HUES48 (cell line): ENCODE measurements around the gene RDH14.

Source experiments
- H3K27ac ChIP-seq: one replicate; pipeline ENCODE4 v1.7.0; 2013; ENCODE audit warnings: low read depth, low read length, inconsistent platforms
- H3K27me3 ChIP-seq: 2 replicates; pipeline ENCODE4 v1.6.1; 2013; ENCODE audit warnings: mild to moderate bottlenecking, low read length; ENCODE audit not compliant: control insufficient read depth, insufficient read depth
- H3K36me3 ChIP-seq: 2 replicates; pipeline ENCODE4 v1.6.1; 2013; ENCODE audit warnings: low read length; ENCODE audit not compliant: control insufficient read depth, insufficient read depth
- H3K4me1 ChIP-seq: 2 replicates; pipeline ENCODE4 v1.6.1; 2013; ENCODE audit warnings: mild to moderate bottlenecking, low read length; ENCODE audit not compliant: control insufficient read depth, insufficient read depth
- H3K4me3 ChIP-seq: 2 replicates; pipeline ENCODE4 v1.5.1; 2013; ENCODE audit warnings: mild to moderate bottlenecking, low read depth, low read length
- H3K9ac ChIP-seq: 2 replicates; pipeline ENCODE4 v1.6.1; 2013; ENCODE audit warnings: mild to moderate bottlenecking, low read depth, low read length, moderate library complexity
- H3K9me3 ChIP-seq: 2 replicates; pipeline ENCODE4 v1.6.1; 2013; ENCODE audit warnings: low read length; ENCODE audit not compliant: control insufficient read depth, insufficient read depth

The RDH14 gene

GRCh38 chr2:18596993-18597392, 36.5 kb upstream of the RDH14 start:
- Histone ChIP-seq H3K4me1 (no peaks in the 10 kb centered on the region), H3K4me3 (no peak overlapping the region), H3K27ac (no peak overlapping the region)

GRCh38 chr2:18593496-18593895, 33.0 kb upstream of the RDH14 start:
- Histone ChIP-seq H3K4me3 (no peak overlapping the region), H3K36me3 (no peaks in the 10 kb centered on the region), H3K9me3 (no peaks in the 10 kb centered on the region)

More at GRCh38 chr2:18596993-18597392, 36.5 kb upstream of the RDH14 start:
- no peaks in the 10 kb centered on the region for H3K27me3 ChIP-seq
- no peak overlapping the region for H3K9ac ChIP-seq
- H3K36me3 ChIP-seq: no peaks in the 10 kb centered on the region
- no peaks in the 10 kb centered on the region for H3K9me3 ChIP-seq

DNA sequence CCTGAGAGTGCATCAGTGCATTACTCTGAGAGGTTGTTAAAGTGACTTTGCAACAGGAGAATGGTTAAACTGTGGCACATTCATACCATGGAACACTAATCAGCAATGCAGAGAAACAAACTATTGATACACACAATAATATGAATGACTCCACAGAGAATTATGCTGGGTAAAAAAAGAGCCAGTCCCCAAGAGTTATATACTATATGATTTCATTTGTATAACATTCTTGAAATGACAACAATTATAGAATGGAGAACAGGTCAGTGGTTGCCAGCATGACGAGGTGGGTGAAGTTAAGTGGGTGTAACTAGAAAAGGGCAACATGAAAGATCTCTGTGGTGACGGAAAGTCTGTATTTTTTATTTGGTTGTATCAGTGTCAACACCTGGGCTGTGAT, 31.9 kb upstream of the RDH14 start:
- no peaks in the 10 kb centered on the region for H3K4me1 ChIP-seq
- no peak overlapping the region for H3K27ac ChIP-seq
- H3K36me3 ChIP-seq: no peaks in the 10 kb centered on the region
- H3K9ac ChIP-seq: no peak overlapping the region
- H3K4me3 ChIP-seq: no peak overlapping the region
- no peaks in the 10 kb centered on the region for H3K9me3 ChIP-seq
- no peaks in the 10 kb centered on the region for H3K27me3 ChIP-seq

More at GRCh38 chr2:18593496-18593895, 33.0 kb upstream of the RDH14 start:
- H3K27ac ChIP-seq: no peak overlapping the region
- no peak overlapping the region for H3K9ac ChIP-seq
- no peaks in the 10 kb centered on the region for H3K27me3 ChIP-seq
- H3K4me1 ChIP-seq: no peaks in the 10 kb centered on the region

- Histone ChIP-seq H3K9ac (no peak within 1 kb of the TSS), H3K36me3 (no peaks in the 10 kb centered on the region), H3K27me3 (no peaks in the 10 kb centered on the region), H3K4me1 (no peaks in the 10 kb centered on the region), H3K27ac (no peak within 1 kb of the TSS), H3K4me3 (no peak within 1 kb of the TSS), H3K9me3 (no peaks in the 10 kb centered on the region)
Measured at GRCh38 chr2:18589354-18589753, 28.9 kb upstream of the RDH14 start, which contains the start of gene NT5C1B. Gene NT5C1B, minus strand, starts transcription at chr2:18589569. Its CDS starts 101 bp downstream, at chr2:18589468.

DNA sequence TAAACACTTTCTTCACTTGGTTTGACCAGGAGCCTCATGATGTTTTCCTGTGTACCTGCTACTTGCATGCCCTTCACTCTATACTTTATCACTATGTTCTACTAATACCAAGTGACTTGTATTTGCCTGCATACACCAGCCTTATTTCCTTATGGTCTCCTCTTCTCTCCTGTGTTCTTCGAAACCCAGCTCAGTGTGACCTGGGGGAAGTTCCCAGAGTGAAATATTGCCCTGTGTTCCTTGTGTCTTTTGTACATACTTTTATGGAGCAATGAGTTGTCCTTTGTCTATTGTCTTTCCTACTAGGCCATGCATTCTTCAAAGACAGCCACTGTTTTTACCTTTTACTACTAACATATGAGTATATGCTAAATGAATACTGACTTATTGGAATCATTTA, 28.3 kb upstream of the RDH14 start:
- Histone ChIP-seq H3K9me3 (no peaks in the 10 kb centered on the region), H3K27me3 (no peaks in the 10 kb centered on the region), H3K27ac (no peak overlapping the region), H3K9ac (no peak overlapping the region), H3K36me3 (no peaks in the 10 kb centered on the region), H3K4me3 (no peak overlapping the region), H3K4me1 (no peaks in the 10 kb centered on the region)

GRCh38 chr2:18588049-18588448, 27.6 kb upstream of the RDH14 start:
- Histone ChIP-seq H3K9ac (no peak overlapping the region), H3K36me3 (no peaks in the 10 kb centered on the region), H3K27me3 (no peaks in the 10 kb centered on the region), H3K4me3 (no peak overlapping the region), H3K27ac (no peak overlapping the region), H3K4me1 (no peaks in the 10 kb centered on the region), H3K9me3 (no peaks in the 10 kb centered on the region)

- no peaks in the 10 kb centered on the region for H3K27me3 ChIP-seq
Measured at GRCh38 chr2:18585526-18585925, 25.1 kb upstream of the RDH14 start.

DNA sequence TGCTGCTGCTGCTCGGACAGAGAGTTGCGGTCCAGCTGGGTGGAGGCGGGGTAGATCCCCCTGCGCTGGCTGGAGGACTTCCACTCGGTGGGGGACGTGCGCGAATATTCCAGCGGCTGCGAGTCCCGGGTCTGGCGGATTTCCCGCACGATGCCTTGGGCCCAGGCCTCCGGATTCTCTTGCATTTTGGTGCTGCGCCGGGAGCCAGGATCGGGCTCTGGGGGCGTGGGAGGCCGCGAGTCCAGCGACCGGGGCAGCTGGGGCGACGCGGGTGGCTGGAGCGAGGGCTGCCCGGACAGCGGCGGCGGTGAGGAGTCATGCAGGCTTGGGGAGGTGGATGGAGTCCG, 24.1 kb upstream of the RDH14 start:
- Histone ChIP-seq H3K27me3 (no peaks in the 10 kb centered on the region), H3K4me1 (no peaks in the 10 kb centered on the region), H3K4me3 (no peak overlapping the region), H3K27ac (no peak overlapping the region), H3K36me3 (no peaks in the 10 kb centered on the region), H3K9ac (no peak overlapping the region), H3K9me3 (no peaks in the 10 kb centered on the region)

More at GRCh38 chr2:18585526-18585925, 25.1 kb upstream of the RDH14 start:
- Histone ChIP-seq H3K36me3 (no peaks in the 10 kb centered on the region), H3K4me1 (no peaks in the 10 kb centered on the region), H3K27ac (no peak overlapping the region), H3K4me3 (no peak overlapping the region), H3K9me3 (no peaks in the 10 kb centered on the region), H3K9ac (no peak overlapping the region)

DNA sequence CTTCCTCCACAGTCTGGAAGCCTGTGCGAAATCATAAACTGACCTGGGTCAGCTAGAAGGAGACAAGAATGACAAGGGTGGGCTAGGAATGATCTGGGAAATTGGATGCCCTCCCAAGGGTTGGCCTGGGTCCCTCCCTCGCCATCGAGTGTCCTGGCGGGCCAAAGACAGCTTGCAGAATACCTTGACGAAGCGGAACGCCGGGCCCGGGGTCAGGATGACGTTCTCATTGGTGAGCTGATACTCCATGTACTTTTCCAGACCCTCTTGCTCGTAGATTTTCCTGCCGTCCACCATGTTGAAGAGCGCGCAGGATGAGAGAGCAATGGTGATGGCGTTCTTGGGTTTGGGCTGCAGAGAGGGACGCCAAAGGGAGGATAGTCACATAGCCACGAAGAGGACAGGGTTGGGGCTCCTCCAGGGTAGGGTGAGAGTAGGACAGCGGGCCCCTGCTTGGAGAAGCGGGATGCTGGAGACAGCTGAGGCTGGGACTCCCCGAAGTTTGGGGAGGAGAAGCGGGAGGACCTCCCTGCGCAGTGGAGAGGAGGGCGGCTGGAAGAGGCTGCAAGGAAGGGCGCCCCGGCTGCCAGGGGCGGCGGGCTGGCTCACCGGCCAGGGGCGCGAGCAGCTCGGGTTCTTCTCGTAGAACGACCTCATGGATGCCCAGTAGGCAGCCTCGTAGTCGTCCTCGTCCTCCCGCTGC, 23.6 kb upstream of the RDH14 start:
- Histone ChIP-seq H3K27me3 (no peaks in the 10 kb centered on the region), H3K27ac (no peak overlapping the region), H3K36me3 (no peaks in the 10 kb centered on the region), H3K9ac (no peak overlapping the region), H3K4me1 (no peaks in the 10 kb centered on the region), H3K9me3 (no peaks in the 10 kb centered on the region), H3K4me3 (no peak overlapping the region)

GRCh38 chr2:18580606-18581005, 20.2 kb upstream of the RDH14 start:
- no peaks in the 10 kb centered on the region for H3K27me3 ChIP-seq
- no peaks in the 10 kb centered on the region for H3K9me3 ChIP-seq
- H3K4me3 ChIP-seq: no peak overlapping the region
- H3K9ac ChIP-seq: no peak overlapping the region
- H3K4me1 ChIP-seq: no peaks in the 10 kb centered on the region
- no peak overlapping the region for H3K27ac ChIP-seq
- H3K36me3 ChIP-seq: no peaks in the 10 kb centered on the region

DNA sequence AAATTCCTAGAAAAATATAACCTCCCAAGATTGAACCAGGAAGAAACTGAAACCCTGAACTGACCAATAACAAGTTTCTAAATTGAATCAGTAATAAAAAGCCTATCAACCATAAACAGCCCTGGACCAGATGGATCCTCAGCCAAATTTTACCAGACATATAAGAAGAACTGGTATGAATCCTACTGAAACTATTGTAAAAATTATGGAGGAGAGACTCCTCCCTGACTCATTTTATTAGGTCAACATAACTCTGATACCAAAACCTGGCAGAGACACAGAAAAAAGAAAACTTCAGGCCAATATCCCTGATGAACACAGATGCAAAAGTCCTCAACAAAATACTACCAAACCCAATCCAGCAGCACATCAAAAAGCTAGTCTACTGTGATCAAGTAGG, 17.6 kb upstream of the RDH14 start:
- no peak overlapping the region for H3K4me3 ChIP-seq
- H3K36me3 ChIP-seq: no peaks in the 10 kb centered on the region
- no peaks in the 10 kb centered on the region for H3K27me3 ChIP-seq
- H3K9ac ChIP-seq: no peak overlapping the region
- no peaks in the 10 kb centered on the region for H3K4me1 ChIP-seq
- no peaks in the 10 kb centered on the region for H3K9me3 ChIP-seq
- no peak overlapping the region for H3K27ac ChIP-seq
